ENCODE results near the gene GSTM3.
"Not testable (repeated sequence)": the region's sequence is repeated elsewhere in the genome, so short reads cannot be mapped to it uniquely, and the experiment has no call there.

DNA sequence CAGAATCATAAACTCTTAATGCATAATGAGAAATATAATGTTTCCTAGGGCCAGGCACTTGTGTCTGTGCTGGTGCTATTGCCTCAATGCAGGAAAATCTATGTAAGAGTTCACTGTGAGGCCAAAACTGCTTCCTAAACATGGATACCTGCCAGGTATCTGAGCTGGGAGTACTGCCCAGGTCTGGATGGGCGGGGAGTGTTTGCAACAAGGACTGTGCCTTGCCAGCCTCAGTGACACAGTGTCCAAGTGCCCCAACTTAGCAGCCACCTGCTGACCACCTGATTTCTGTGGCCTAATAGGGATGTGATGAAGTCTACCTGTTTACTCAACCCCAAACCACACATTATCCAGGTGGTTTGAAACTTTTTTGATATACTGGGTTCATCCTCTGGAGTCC, 55.4 kb downstream of the GSTM3 start:
- TF ChIP-seq CTCF (optimal IDR thresholded peaks at IDR 0.05 in 1 of 3, IDR thresholded peaks at IDR 0.05 in 1 of 3, conservative IDR thresholded peaks at IDR 0.05 in 1 of 3; ENCODE audit: extremely low read depth in 1 of 3, insufficient read depth in 2 of 3, low read length in 3 of 3); EZH2 (IDR thresholded peaks at IDR 0.05; ENCODE audit: low read length): not testable (repeated sequence)

Measured in keratinocyte (primary cell).